Measurements from ENCODE around the gene BRD3OS.

Gene BRD3OS

GRCh38 chr9:134005381-134005780 lies 19.9 kb upstream of the BRD3OS start:
- Histone ChIP-seq H3K4me3 (ENCODE audit: low read length in 2 of 2) (no peak overlapping the region), H3K4me1 (ENCODE audit: control insufficient read depth in 2 of 2, insufficient read depth in 2 of 2, low read length in 2 of 2) (no peaks in the 10 kb centered on the region), H3K9me3 (ENCODE audit: control insufficient read depth in 2 of 2, low read length in 2 of 2) (no peaks in the 10 kb centered on the region), H3K27me3 (ENCODE audit: control insufficient read depth in 2 of 2, insufficient read depth in 2 of 2, low read length in 2 of 2) (no peaks in the 10 kb centered on the region), H3K36me3 (ENCODE audit: control insufficient read depth in 2 of 2, insufficient read depth in 2 of 2, low read length in 2 of 2) (no peaks in the 10 kb centered on the region), H3K9ac (ENCODE audit: low read depth in 1 of 2, low read length in 2 of 2) (no peak overlapping the region), H3K27ac (ENCODE audit: low read depth in 2 of 2, low read length in 2 of 2) (no peak overlapping the region)

- H3K27me3 ChIP-seq (ENCODE audit: control insufficient read depth in 2 of 2, insufficient read depth in 2 of 2, low read length in 2 of 2), result no peaks in the 10 kb centered on the region
These were observed 18.1 kb upstream of the BRD3OS start for GRCh38 chr9:134007150-134007549.

GRCh38 chr9:134007571-134007970 lies 17.7 kb upstream of the BRD3OS start:
- Histone ChIP-seq H3K27me3 (ENCODE audit: control insufficient read depth in 2 of 2, insufficient read depth in 2 of 2, low read length in 2 of 2) (no peaks in the 10 kb centered on the region), H3K27ac (ENCODE audit: low read depth in 2 of 2, low read length in 2 of 2) (no peak overlapping the region), H3K36me3 (ENCODE audit: control insufficient read depth in 2 of 2, insufficient read depth in 2 of 2, low read length in 2 of 2) (no peaks in the 10 kb centered on the region), H3K9me3 (ENCODE audit: control insufficient read depth in 2 of 2, low read length in 2 of 2) (no peaks in the 10 kb centered on the region), H3K9ac (ENCODE audit: low read depth in 1 of 2, low read length in 2 of 2) (no peak overlapping the region), H3K4me3 (ENCODE audit: low read length in 2 of 2) (no peak overlapping the region), H3K4me1 (ENCODE audit: control insufficient read depth in 2 of 2, insufficient read depth in 2 of 2, low read length in 2 of 2) (no peaks in the 10 kb centered on the region)

More at GRCh38 chr9:134007150-134007549, 18.1 kb upstream of the BRD3OS start:
- Histone ChIP-seq H3K4me3 (ENCODE audit: low read length in 2 of 2) (no peak overlapping the region), H3K36me3 (ENCODE audit: control insufficient read depth in 2 of 2, insufficient read depth in 2 of 2, low read length in 2 of 2) (no peaks in the 10 kb centered on the region), H3K9ac (ENCODE audit: low read depth in 1 of 2, low read length in 2 of 2) (no peak overlapping the region), H3K27ac (ENCODE audit: low read depth in 2 of 2, low read length in 2 of 2) (no peak overlapping the region), H3K4me1 (ENCODE audit: control insufficient read depth in 2 of 2, insufficient read depth in 2 of 2, low read length in 2 of 2) (no peaks in the 10 kb centered on the region), H3K9me3 (ENCODE audit: control insufficient read depth in 2 of 2, low read length in 2 of 2) (no peaks in the 10 kb centered on the region)

GRCh38 chr9:134010310-134011173 lies 14.7 kb upstream of the BRD3OS start:
- Histone ChIP-seq H3K9ac (ENCODE audit: low read depth in 1 of 2, low read length in 2 of 2) (no peak overlapping the region), H3K27me3 (ENCODE audit: control insufficient read depth in 2 of 2, insufficient read depth in 2 of 2, low read length in 2 of 2) (no peaks in the 10 kb centered on the region), H3K36me3 (ENCODE audit: control insufficient read depth in 2 of 2, insufficient read depth in 2 of 2, low read length in 2 of 2) (no peaks in the 10 kb centered on the region), H3K27ac (ENCODE audit: low read depth in 2 of 2, low read length in 2 of 2) (no peak overlapping the region), H3K4me1 (ENCODE audit: control insufficient read depth in 2 of 2, insufficient read depth in 2 of 2, low read length in 2 of 2) (no peaks in the 10 kb centered on the region), H3K9me3 (ENCODE audit: control insufficient read depth in 2 of 2, low read length in 2 of 2) (no peaks in the 10 kb centered on the region), H3K4me3 (ENCODE audit: low read length in 2 of 2) (no peak overlapping the region)

- H3K9ac ChIP-seq (ENCODE audit: low read depth in 1 of 2, low read length in 2 of 2), result no peak overlapping the region
- no peaks in the 10 kb centered on the region for H3K27me3 ChIP-seq (ENCODE audit: control insufficient read depth in 2 of 2, insufficient read depth in 2 of 2, low read length in 2 of 2)
- no peaks in the 10 kb centered on the region for H3K9me3 ChIP-seq (ENCODE audit: control insufficient read depth in 2 of 2, low read length in 2 of 2)
- H3K36me3 ChIP-seq (ENCODE audit: control insufficient read depth in 2 of 2, insufficient read depth in 2 of 2, low read length in 2 of 2), result no peaks in the 10 kb centered on the region
- H3K27ac ChIP-seq (ENCODE audit: low read depth in 2 of 2, low read length in 2 of 2), result no peak overlapping the region
- no peak overlapping the region for H3K4me3 ChIP-seq (ENCODE audit: low read length in 2 of 2)
- H3K4me1 ChIP-seq (ENCODE audit: control insufficient read depth in 2 of 2, insufficient read depth in 2 of 2, low read length in 2 of 2), result no peaks in the 10 kb centered on the region
These were observed 13.9 kb upstream of the BRD3OS start for GRCh38 chr9:134011401-134011800.

- Histone ChIP-seq H3K4me3 (ENCODE audit: low read length in 2 of 2) (no peak overlapping the region), H3K9ac (ENCODE audit: low read depth in 1 of 2, low read length in 2 of 2) (no peak overlapping the region), H3K27me3 (ENCODE audit: control insufficient read depth in 2 of 2, insufficient read depth in 2 of 2, low read length in 2 of 2) (no peaks in the 10 kb centered on the region), H3K36me3 (ENCODE audit: control insufficient read depth in 2 of 2, insufficient read depth in 2 of 2, low read length in 2 of 2) (no peaks in the 10 kb centered on the region), H3K4me1 (ENCODE audit: control insufficient read depth in 2 of 2, insufficient read depth in 2 of 2, low read length in 2 of 2) (no peaks in the 10 kb centered on the region), H3K27ac (ENCODE audit: low read depth in 2 of 2, low read length in 2 of 2) (no peak overlapping the region), H3K9me3 (ENCODE audit: control insufficient read depth in 2 of 2, low read length in 2 of 2) (no peaks in the 10 kb centered on the region)
These were observed 10.3 kb upstream of the BRD3OS start for GRCh38 chr9:134014946-134015345.

GRCh38 chr9:134024214-134024792 lies 978 bp upstream of the BRD3OS start:
- Histone ChIP-seq H3K27me3 (ENCODE audit: control insufficient read depth in 2 of 2, insufficient read depth in 2 of 2, low read length in 2 of 2) (no peaks in the 10 kb centered on the region), H3K27ac (ENCODE audit: low read depth in 2 of 2, low read length in 2 of 2) (no peak overlapping the region), H3K4me1 (ENCODE audit: control insufficient read depth in 2 of 2, insufficient read depth in 2 of 2, low read length in 2 of 2) (peaks cover 5 to 9% of the 10 kb centered on the region in 2 donors), H3K4me3 (ENCODE audit: low read length in 2 of 2) (peak overlapping the region in 1 of 2 donors; percentile 65), H3K9me3 (ENCODE audit: control insufficient read depth in 2 of 2, low read length in 2 of 2) (no peaks in the 10 kb centered on the region), H3K36me3 (ENCODE audit: control insufficient read depth in 2 of 2, insufficient read depth in 2 of 2, low read length in 2 of 2) (no peaks in the 10 kb centered on the region), H3K9ac (ENCODE audit: low read depth in 1 of 2, low read length in 2 of 2) (no peak overlapping the region)

- Histone ChIP-seq H3K27me3 (ENCODE audit: control insufficient read depth in 2 of 2, insufficient read depth in 2 of 2, low read length in 2 of 2) (no peaks in the 10 kb centered on the region), H3K27ac (ENCODE audit: low read depth in 2 of 2, low read length in 2 of 2) (peak overlapping the region; percentile 9 to 15), H3K4me3 (ENCODE audit: low read length in 2 of 2) (peak overlapping the region; percentile 59 to 81), H3K9ac (ENCODE audit: low read depth in 1 of 2, low read length in 2 of 2) (peak overlapping the region; percentile 14 to 65), H3K4me1 (ENCODE audit: control insufficient read depth in 2 of 2, insufficient read depth in 2 of 2, low read length in 2 of 2) (peaks cover 5 to 9% of the 10 kb centered on the region in 2 donors), H3K36me3 (ENCODE audit: control insufficient read depth in 2 of 2, insufficient read depth in 2 of 2, low read length in 2 of 2) (peaks cover 2 to 3% of the 10 kb centered on the region in 2 donors), H3K9me3 (ENCODE audit: control insufficient read depth in 2 of 2, low read length in 2 of 2) (no peaks in the 10 kb centered on the region)
These were observed 593 bp downstream of the BRD3OS start for GRCh38 chr9:134025606-134026541.

- Histone ChIP-seq H3K36me3 (ENCODE audit: control insufficient read depth in 2 of 2, insufficient read depth in 2 of 2, low read length in 2 of 2) (peaks cover 4 to 6% of the 10 kb centered on the region in 2 donors), H3K9me3 (ENCODE audit: control insufficient read depth in 2 of 2, low read length in 2 of 2) (no peaks in the 10 kb centered on the region), H3K9ac (ENCODE audit: low read depth in 1 of 2, low read length in 2 of 2) (no peak overlapping the region), H3K27ac (ENCODE audit: low read depth in 2 of 2, low read length in 2 of 2) (no peak overlapping the region), H3K27me3 (ENCODE audit: control insufficient read depth in 2 of 2, insufficient read depth in 2 of 2, low read length in 2 of 2) (no peaks in the 10 kb centered on the region), H3K4me3 (ENCODE audit: low read length in 2 of 2) (no peak overlapping the region), H3K4me1 (ENCODE audit: control insufficient read depth in 2 of 2, insufficient read depth in 2 of 2, low read length in 2 of 2) (peaks cover 5 to 9% of the 10 kb centered on the region in 2 donors)
These were observed 1.3 kb downstream of the BRD3OS start for GRCh38 chr9:134026581-134026980.

All from mucosa of rectum (tissue), 2 donors.